Naive thymus-derived CD4-positive, alpha-beta T cell (primary cell): ENCODE data around the gene CD164L2. TPM values are rescaled to one million over a fixed set of nuclear protein-coding genes. Genes with fewer than 3 reads are reported as not detected.

Source experiments
- ATAC-seq: fragments of 150-1000 bp; cut with Tn5 transposase; 2 replicates; pipeline ENCODE4 v1.10.0; 2021; ENCODE audit warnings: mild to moderate bottlenecking, moderate library complexity
- CTCF ChIA-PET: fragments of 350-600 bp; sonication (Branson Sonifier 250); formaldehyde crosslinking; loops from one replicate; lab custom pipeline; 2021; ENCODE audit warnings: antibody characterized with exemption; lab: Charles Lee
- POLR2A ChIA-PET: fragments of 350-600 bp; sonication (Branson Sonifier 250); formaldehyde crosslinking; loops from one replicate; lab custom pipeline; 2021; ENCODE audit warnings: antibody characterized with exemption, inconsistent platforms; lab: Charles Lee
- DNase-seq, 9 donors: peaks; one replicate each; pipeline versions ENCODE4 v3.0.0 to v3.0.0-alpha.2; 2020 to 2022; ENCODE audit warnings: mixed read lengths in 1 of 9
- H3K27ac ChIP-seq: one replicate; pipeline ENCODE4 v1.7.0; 2013; ENCODE audit warnings: mild to moderate bottlenecking, low read depth, low read length, moderate library complexity
- H3K27me3 ChIP-seq, 2 donors: one replicate each; pipeline ENCODE4 v1.7.0; 2013; ENCODE audit warnings: low read length in 2 of 2, mild to moderate bottlenecking in 2 of 2, moderate library complexity in 2 of 2; ENCODE audit not compliant: control insufficient read depth in 2 of 2, insufficient read depth in 2 of 2
- H3K36me3 ChIP-seq, 3 experiments: 1 replicate in 2 of 3; 2 replicates in 1 of 3; pipeline ENCODE4 v1.7.0; 2013; ENCODE audit warnings: low read length in 3 of 3, mild to moderate bottlenecking in 3 of 3, moderate library complexity in 1 of 3; ENCODE audit not compliant: insufficient read depth in 3 of 3, control insufficient read depth in 2 of 3
- H3K4me1 ChIP-seq, 2 donors: one replicate each; pipeline ENCODE4 v1.7.0; 2013; ENCODE audit warnings: low read length in 2 of 2, mild to moderate bottlenecking in 2 of 2, moderate library complexity in 1 of 2; ENCODE audit not compliant: control insufficient read depth in 2 of 2, insufficient read depth in 2 of 2
- H3K4me3 ChIP-seq: 2 replicates; pipeline ENCODE4 v1.7.0; 2013; ENCODE audit warnings: mild to moderate bottlenecking, low read length
- H3K9me3 ChIP-seq, 3 experiments: 1 replicate in 2 of 3; 2 replicates in 1 of 3; pipeline ENCODE4 v1.7.0; 2013; ENCODE audit warnings: low read length in 3 of 3; ENCODE audit not compliant: control insufficient read depth in 2 of 3
- H3K27ac Mint-ChIP-seq, 9 donors: one replicate each; pipeline ENCODE4 v1.8.0; 2020 to 2022; ENCODE audit warnings: mixed read lengths in 9 of 9, mild to moderate bottlenecking in 8 of 9, moderate library complexity in 5 of 9, inconsistent platforms in 2 of 9
- H3K27me3 Mint-ChIP-seq, 5 donors: one replicate each; pipeline ENCODE4 v1.8.0; 2021 to 2022; ENCODE audit warnings: mixed read lengths in 5 of 5, mild to moderate bottlenecking in 1 of 5
- H3K36me3 Mint-ChIP-seq, 5 donors: one replicate each; pipeline ENCODE4 v1.8.0; 2020 to 2022; ENCODE audit warnings: mixed read lengths in 5 of 5, mild to moderate bottlenecking in 3 of 5, inconsistent platforms in 1 of 5
- H3K4me1 Mint-ChIP-seq, 7 donors: one replicate each; pipeline ENCODE4 v1.8.0; 2020 to 2022; ENCODE audit warnings: mixed read lengths in 7 of 7, mild to moderate bottlenecking in 3 of 7, inconsistent platforms in 1 of 7
- H3K4me3 Mint-ChIP-seq, 10 donors: one replicate each; pipeline ENCODE4 v1.8.0; 2020 to 2022; ENCODE audit warnings: mild to moderate bottlenecking in 10 of 10, mixed read lengths in 10 of 10, moderate library complexity in 6 of 10, inconsistent platforms in 2 of 10
- H3K9me3 Mint-ChIP-seq, 11 donors: one replicate each; pipeline ENCODE4 v1.8.0; 2020 to 2022; ENCODE audit warnings: mixed read lengths in 11 of 11, mild to moderate bottlenecking in 4 of 11, inconsistent platforms in 1 of 11, moderate library complexity in 1 of 11
- intact Hi-C, 2 donors: fragments of 100-400 bp; cut with micrococcal nuclease; formaldehyde crosslinking; loops; one replicate each; pipeline ENCODE4 v1.15.1; 2023
- polyA plus RNA-seq, 2 donors: library from polyadenylated mRNA; unstranded; fragments of 300-500 nt; fragmentation: Illumina TruSeq; gene quantifications; one replicate each; pipeline ENCODE4 v1.2.3, GENCODE V29; 2021
- total RNA-seq, 6 experiments: library from RNA in 5 of 6; stranded (reverse) in 5 of 6; gene quantifications; 1 replicate in 5 of 6; 2 replicates in 1 of 6; pipeline ENCODE4 v1.2.3 and lab custom pipeline; 2021 to 2026

CD164L2 gene
- total and polyA plus RNA-seq, 7 experiments from 2014 or later: 0.24 TPM; not detected in 6

GRCh38 chr1:27394925-27395324, 11.8 kb upstream of the CD164L2 start:
- DNase-seq (no peak), ATAC-seq (no peak)
- no peak overlapping the region for H3K27ac ChIP-seq
- H3K27me3 ChIP-seq: no peaks in the 10 kb centered on the region
- ChIA-PET CTCF (interaction anchor here (0.6 to 7.8 kb wide), 20 partner anchors 8 to 465 kb away, joined by 3 to 184 read pairs (median 3); no protein-coding TSS in a partner anchor), POLR2A (interaction anchor here (0.6 to 1.9 kb wide), 6 partner anchors 58 to 209 kb away, joined by 3 to 6 read pairs (median 4); partner anchors contain the start of gene AHDC1)
- no peaks in the 10 kb centered on the region for H3K36me3 ChIP-seq
- H3K4me3 ChIP-seq: no peak overlapping the region
- peaks cover 9 to 18% of the 10 kb centered on the region in 2 donors for H3K4me1 ChIP-seq
- Mint-ChIP-seq H3K36me3 (no peaks in the 10 kb centered on the region), H3K27me3 (peaks cover 0 to 8% (median 0%) of the 10 kb centered on the region in 5 donors), H3K27ac (peak overlapping the region in 8 of 9 donors; percentile 0 to 86 (median 78)), H3K4me3 (peak overlapping the region in 7 of 10 donors; percentile 9 to 61 (median 37)), H3K4me1 (peaks cover 11 to 32% (median 18%) of the 10 kb centered on the region in 7 donors), H3K9me3 (no peaks in the 10 kb centered on the region)
- no peaks in the 10 kb centered on the region for H3K9me3 ChIP-seq
- intact Hi-C loops: loop anchor here (1.0 to 10.0 kb wide), 9 partner anchors 38 to 350 kb away; no protein-coding TSS in a partner anchor

GRCh38 chr1:27394282-27394658, 11.1 kb upstream of the CD164L2 start:
- H3K9me3 ChIP-seq: no peaks in the 10 kb centered on the region
- peaks cover 11 to 32% (median 18%) of the 10 kb centered on the region in 7 donors for H3K4me1 Mint-ChIP-seq
- ATAC-seq (no peak), DNase-seq (no peak)
- peak overlapping the region in 5 of 9 donors; percentile 14 to 84 (median 75) for H3K27ac Mint-ChIP-seq
- peaks cover 9 to 18% of the 10 kb centered on the region in 2 donors for H3K4me1 ChIP-seq
- no peak overlapping the region for H3K4me3 ChIP-seq
- ChIA-PET CTCF (interaction anchor here (0.8 to 7.8 kb wide), 14 partner anchors 8 to 350 kb away, joined by 3 to 184 read pairs (median 4); no protein-coding TSS in a partner anchor), POLR2A (interaction anchor here (0.9 kb wide), 1 partner anchor 61 kb away, joined by 3 read pairs; no protein-coding TSS in a partner anchor)
- no peaks in the 10 kb centered on the region for H3K36me3 Mint-ChIP-seq
- H3K27me3 Mint-ChIP-seq: peaks cover 0 to 11% (median 0%) of the 10 kb centered on the region in 5 donors
- no peaks in the 10 kb centered on the region for H3K36me3 ChIP-seq
- intact Hi-C loops: loop anchor here (2.0 to 10.0 kb wide), 4 partner anchors 61 to 349 kb away; no protein-coding TSS in a partner anchor
- H3K27me3 ChIP-seq: no peaks in the 10 kb centered on the region
- no peaks in the 10 kb centered on the region for H3K9me3 Mint-ChIP-seq
- no peak overlapping the region for H3K27ac ChIP-seq
- H3K4me3 Mint-ChIP-seq: peak overlapping the region in 9 of 10 donors; percentile 2 to 61 (median 29)

- Histone ChIP-seq H3K27me3 (no peaks in the 10 kb centered on the region), H3K27ac (no peak overlapping the region), H3K9me3 (no peaks in the 10 kb centered on the region), H3K36me3 (no peaks in the 10 kb centered on the region), H3K4me1 (peaks cover 9 to 18% of the 10 kb centered on the region in 2 donors), H3K4me3 (no peak overlapping the region)
- H3K27me3 Mint-ChIP-seq: peaks cover 0 to 11% (median 0%) of the 10 kb centered on the region in 5 donors
- intact Hi-C loops: loop anchor here (2.0 to 10.0 kb wide), 5 partner anchors 61 to 349 kb away; no protein-coding TSS in a partner anchor
- CTCF ChIA-PET: interaction anchor here (0.7 to 7.8 kb wide), 4 partner anchors 84 to 213 kb away, joined by 3 to 184 read pairs (median 10); no protein-coding TSS in a partner anchor
- H3K27ac Mint-ChIP-seq: peak overlapping the region in 3 of 9 donors; percentile 75 to 84 (median 80)
- DNase-seq (no peak), ATAC-seq (no peak)
- peak overlapping the region in 8 of 10 donors; percentile 20 to 90 (median 57) for H3K4me3 Mint-ChIP-seq
- peaks cover 11 to 29% (median 18%) of the 10 kb centered on the region in 7 donors for H3K4me1 Mint-ChIP-seq
- H3K9me3 Mint-ChIP-seq: peaks cover 0 to 1% (median 0%) of the 10 kb centered on the region in 11 donors
- H3K36me3 Mint-ChIP-seq: no peaks in the 10 kb centered on the region
- POLR2A ChIA-PET: no interaction called here
Measured at GRCh38 chr1:27393641-27394281, 10.6 kb upstream of the CD164L2 start.

GRCh38 chr1:27392778-27393635, 9.9 kb upstream of the CD164L2 start:
- DNase-seq (no peak), ATAC-seq (no peak)
- H3K4me1 Mint-ChIP-seq: peaks cover 12 to 27% (median 20%) of the 10 kb centered on the region in 7 donors
- H3K9me3 Mint-ChIP-seq: peaks cover 0 to 1% (median 0%) of the 10 kb centered on the region in 11 donors
- H3K4me3 ChIP-seq: peak overlapping the region; percentile 57
- no peaks in the 10 kb centered on the region for H3K36me3 ChIP-seq
- H3K36me3 Mint-ChIP-seq: no peaks in the 10 kb centered on the region
- H3K27me3 Mint-ChIP-seq: peaks cover 0 to 16% (median 0%) of the 10 kb centered on the region in 5 donors
- H3K27me3 ChIP-seq: no peaks in the 10 kb centered on the region
- intact Hi-C loops: loop anchor here (1.0 to 10.0 kb wide), 6 partner anchors 28 to 348 kb away; partner anchors contain the start of gene TMEM222 (in 1 of the 2)
- peak overlapping the region in 6 of 9 donors; percentile 41 to 94 (median 55) for H3K27ac Mint-ChIP-seq
- H3K4me1 ChIP-seq: peaks cover 9 to 18% of the 10 kb centered on the region in 2 donors
- POLR2A ChIA-PET: no interaction called here
- H3K4me3 Mint-ChIP-seq: peak overlapping the region in 9 of 10 donors; percentile 39 to 90 (median 70)
- CTCF ChIA-PET: interaction anchor here (0.7 to 7.8 kb wide), 3 partner anchors 83 to 214 kb away, joined by 3 to 184 read pairs (median 3); no protein-coding TSS in a partner anchor
- peak overlapping the region; percentile 64 for H3K27ac ChIP-seq
- H3K9me3 ChIP-seq: no peaks in the 10 kb centered on the region

- Mint-ChIP-seq H3K36me3 (no peaks in the 10 kb centered on the region), H3K4me3 (peak within 1 kb of the TSS; percentile 76 to 90 (median 83)), H3K4me1 (peaks cover 12 to 27% (median 20%) of the 10 kb centered on the region in 7 donors), H3K27me3 (peaks cover 0 to 16% (median 0%) of the 10 kb centered on the region in 5 donors), H3K9me3 (peaks cover 0 to 1% (median 0%) of the 10 kb centered on the region in 11 donors), H3K27ac (peak within 1 kb of the TSS; percentile 54 to 98 (median 84))
- Histone ChIP-seq H3K36me3 (no peaks in the 10 kb centered on the region), H3K4me1 (peaks cover 9 to 18% of the 10 kb centered on the region in 2 donors), H3K27ac (peak within 1 kb of the TSS; percentile 64), H3K9me3 (no peaks in the 10 kb centered on the region), H3K27me3 (no peaks in the 10 kb centered on the region), H3K4me3 (peak within 1 kb of the TSS; percentile 57)
- CTCF ChIA-PET: interaction anchor here (0.6 to 8.3 kb wide), 6 partner anchors 34 to 214 kb away, joined by 3 to 72 read pairs (median 22); no protein-coding TSS in a partner anchor
- POLR2A ChIA-PET: interaction anchor here (1.1 to 1.8 kb wide), 2 partner anchors 59 to 92 kb away, joined by 3 to 5 read pairs; no protein-coding TSS in a partner anchor
- intact Hi-C loops: loop anchor here (1.0 to 10.0 kb wide), 6 partner anchors 27 to 347 kb away; partner anchors contain the start of gene TMEM222 (in 1 of the 2)
- ATAC-seq (peak; percentile 97), DNase-seq (peak; percentile 82 to 95 (median 88))
Measured at GRCh38 chr1:27392096-27392777, 9.1 kb upstream of the CD164L2 start, which contains the start of gene GPR3. TSS of gene GPR3 (plus strand) at chr1:27392622. CDS start at chr1:27393799, 1,177 bp downstream.
